HG02623 (cell line): ENCODE results near the gene DOP1B.

Experiments used
- ATAC-seq: cut with Tn5 transposase; IDR thresholded peaks from one replicate; pipeline ENCODE4 v1.9.1; 2021; ENCODE audit warnings: moderate library complexity; ENCODE audit not compliant: unreplicated experiment

The DOP1B gene

DNA sequence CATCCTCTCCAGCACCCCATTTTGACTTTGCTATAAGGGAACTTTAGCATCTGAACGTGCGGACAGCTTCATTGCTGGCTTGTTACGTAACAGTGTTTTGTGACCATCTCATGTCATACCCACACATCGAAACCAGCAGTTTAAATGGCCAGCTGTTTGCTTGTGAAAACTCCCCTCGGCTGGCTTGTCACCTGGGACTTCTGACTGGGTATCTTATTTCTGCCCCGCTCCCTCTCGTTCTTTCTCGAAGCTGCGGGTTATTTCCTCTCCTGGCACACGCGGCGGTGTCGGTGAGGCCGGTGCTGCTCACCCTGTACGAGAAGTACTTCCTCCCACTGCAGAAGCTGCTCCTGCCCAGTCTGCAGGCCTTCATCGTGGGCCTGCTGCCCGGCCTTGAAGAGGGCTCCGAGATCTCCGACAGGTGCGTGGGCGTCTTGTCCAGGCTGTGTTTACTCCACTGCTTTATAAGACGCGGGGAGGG, 43.5 kb downstream of the DOP1B start:
- ATAC-seq = no peak

- no peak for ATAC-seq
Observed at GRCh38 chr21:36202726-36203602, 46.3 kb downstream of the DOP1B start.

GRCh38 chr21:36203603-36203889, 46.9 kb downstream of the DOP1B start:
- no peak for ATAC-seq

DNA sequence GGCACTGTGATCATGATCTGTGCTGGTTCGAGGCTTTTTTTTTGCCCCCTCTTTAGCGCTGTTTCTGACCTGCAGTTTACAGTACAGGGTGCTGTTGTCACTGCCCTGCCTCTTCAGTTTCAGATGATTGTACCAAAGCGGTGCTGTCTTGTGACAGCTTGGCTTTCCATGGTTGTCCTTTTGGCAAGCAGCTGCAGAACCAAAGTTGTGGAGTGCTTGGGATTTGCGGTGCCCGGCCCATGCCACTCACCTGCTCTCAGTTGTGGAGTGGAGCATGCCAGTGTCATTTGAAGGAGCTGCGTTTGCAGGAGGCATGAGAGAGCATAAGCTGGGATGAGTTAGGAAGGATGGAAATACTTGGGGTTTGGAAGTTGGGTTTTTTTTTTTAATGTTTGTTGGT, 48.4 kb downstream of the DOP1B start:
- ATAC-seq = no peak

- no peak for ATAC-seq
Observed at GRCh38 chr21:36205962-36206361, 49.3 kb downstream of the DOP1B start.
